SK-N-SH (cell line): Measurements from ENCODE around the gene UPF2.

Experiments used
- CHD2 ChIP-seq: fragments of 150-350 bp; IDR thresholded peaks from 2 replicates; pipeline ENCODE4 v1.6.1; 2018; ENCODE audit warnings: low read length; ENCODE audit not compliant: partially characterized antibody
- CTCF ChIP-seq: fragments of 200-600 bp; sonication (generic); IDR thresholded peaks from 2 replicates; pipeline ENCODE4 v1.6.1; 2017; ENCODE audit warnings: antibody characterized with exemption, mild to moderate bottlenecking, moderate library complexity
- EP300 ChIP-seq, 2 experiments: IDR thresholded peaks; 2 replicates each; pipeline versions ENCODE4 v1.4.0 to v1.6.1; 2012; ENCODE audit warnings: borderline replicate concordance in 1 of 2, low read depth in 1 of 2, low read length in 1 of 2
- EZH2phosphoT487 ChIP-seq: fragments of 200-600 bp; sonication (generic); IDR thresholded peaks from 2 replicates; pipeline ENCODE4 v1.6.1; 2017; ENCODE audit warnings: low read depth, mixed run types, mild to moderate bottlenecking, antibody characterized with exemption, moderate library complexity, borderline replicate concordance
- FOXM1 ChIP-seq: IDR thresholded peaks from 2 replicates; pipeline ENCODE4 v1.4.0; 2012; ENCODE audit warnings: low read depth, mild to moderate bottlenecking
- GATA2 ChIP-seq: sonication (generic); formaldehyde crosslinking; IDR thresholded peaks from 2 replicates; pipeline ENCODE4 v1.5.0; 2020; ENCODE audit warnings: mild to moderate bottlenecking, missing genetic modification reagents
- TAF1 ChIP-seq: IDR thresholded peaks from 2 replicates; pipeline ENCODE4 v1.6.1; 2012; ENCODE audit warnings: low read depth, mild to moderate bottlenecking, low read length, moderate library complexity, borderline replicate concordance

GRCh38 chr10:12027539-12027938 is 15.1 kb downstream of the UPF2 start:
- TF ChIP-seq EP300 (IDR thresholded peaks at IDR 0.05; ENCODE audit: borderline replicate concordance in 1 of 2, low read depth in 1 of 2, low read length in 1 of 2) = no peak
- TF ChIP-seq FOXM1 = no peak
- no peak for TF ChIP-seq EZH2phosphoT487
- no peak for TF ChIP-seq TAF1
- no peak for TF ChIP-seq GATA2 (CRISPR knock-in tag)
- TF ChIP-seq CTCF = no peak
- TF ChIP-seq CHD2 = no peak
